Gastrocnemius medialis (tissue), 4 donors: Measurements from ENCODE around the gene BAHCC1. TPM values are rescaled to one million over a fixed set of nuclear protein-coding genes. Genes with fewer than 3 reads are reported as not detected.
"Not testable (repeated sequence)": the region's sequence is repeated elsewhere in the genome, so short reads cannot be mapped to it uniquely, and the experiment has no call there.

ENCODE experiments used
- ATAC-seq, 2 donors: fragments of 150-250 bp; one replicate each; pipeline ENCODE4 v1.9.1; 2016
- DNase-seq, 2 donors: peaks; one replicate each; pipeline ENCODE4 v3.0.0-alpha.2; 2019
- H3K27ac ChIP-seq, 4 donors: fragments of 200-600 bp; sonication (generic); 1 replicate in 1 of 4; 2 replicates in 3 of 4; pipeline ENCODE4 v1.5.1; 2016 to 2018; ENCODE audit warnings: mild to moderate bottlenecking in 2 of 4, moderate library complexity in 1 of 4
- H3K27me3 ChIP-seq, 3 donors: fragments of 200-600 bp; sonication (generic) in 2 of 3; 1 replicate in 1 of 3; 2 replicates in 2 of 3; pipeline versions ENCODE4 v1.5.1 to v1.6.0; 2016 to 2019; ENCODE audit warnings: mild to moderate bottlenecking in 1 of 3, moderate library complexity in 1 of 3
- H3K36me3 ChIP-seq, 2 donors: fragments of 200-600 bp; sonication (generic) in 1 of 2; one replicate each; pipeline ENCODE4 v1.5.1; 2017 to 2018
- H3K4me1 ChIP-seq, 2 donors: fragments of 200-600 bp; sonication (generic) in 1 of 2; one replicate each; pipeline ENCODE4 v1.5.1; 2016 to 2017; ENCODE audit warnings: mild to moderate bottlenecking in 2 of 2
- H3K4me3 ChIP-seq, 4 donors: fragments of 200-600 bp; sonication (generic) in 3 of 4; 1 replicate in 1 of 4; 2 replicates in 3 of 4; pipeline ENCODE4 v1.5.1; 2016 to 2019; ENCODE audit warnings: mild to moderate bottlenecking in 2 of 4
- H3K9me3 ChIP-seq, 3 donors: fragments of 200-600 bp; sonication (generic) in 2 of 3; 1 replicate in 1 of 3; 2 replicates in 2 of 3; pipeline ENCODE4 v1.5.1; 2016 to 2019
- POLR2A ChIP-seq, 2 donors: fragments of 450-650 bp; IDR thresholded peaks; one replicate each; pipeline ENCODE4 v1.6.1; 2017; ENCODE audit warnings: antibody characterized with exemption in 2 of 2, mild to moderate bottlenecking in 2 of 2, moderate library complexity in 2 of 2
- in situ Hi-C, 4 donors: fragments of 200-750 bp; cut with MboI; loops; one replicate each; pipeline versions ENCODE4 v1.15.0 to v1.8.0; 2017; ENCODE audit warnings: low sequenced_read_pairs in 4 of 4
- intact Hi-C: fragments of 100-400 bp; cut with DNase I; formaldehyde crosslinking; loops from one replicate; pipeline ENCODE4 v1.15.1; 2023; ENCODE audit warnings: low total_unique reads
- total RNA-seq, 4 donors: library from RNA; depleted of rRNA; stranded (reverse); fragments of >200 nt; gene quantifications; one replicate each; pipeline versions ENCODE4 v1.1.0 to v1.2.3, GENCODE V29; 2016
- TF ChIP-seq, protein P1 (sequence below), 5 experiments: fragments of 450-650 bp in 3 of 5; fragments of 200-600 bp in 2 of 5; sonication (generic) in 2 of 5; IDR thresholded peaks in 4 of 5; conservative IDR thresholded peaks in 1 of 5; 1 replicate in 4 of 5; 2 replicates in 1 of 5; pipeline ENCODE4 v1.5.1; 2016 to 2019; ENCODE audit warnings: antibody characterized with exemption in 5 of 5, mild to moderate bottlenecking in 3 of 5, moderate library complexity in 3 of 5

Gene BAHCC1
- total RNA-seq, 4 donors from 2014 or later: 2.5 to 8.4 (median 5.8) TPM

DNA sequence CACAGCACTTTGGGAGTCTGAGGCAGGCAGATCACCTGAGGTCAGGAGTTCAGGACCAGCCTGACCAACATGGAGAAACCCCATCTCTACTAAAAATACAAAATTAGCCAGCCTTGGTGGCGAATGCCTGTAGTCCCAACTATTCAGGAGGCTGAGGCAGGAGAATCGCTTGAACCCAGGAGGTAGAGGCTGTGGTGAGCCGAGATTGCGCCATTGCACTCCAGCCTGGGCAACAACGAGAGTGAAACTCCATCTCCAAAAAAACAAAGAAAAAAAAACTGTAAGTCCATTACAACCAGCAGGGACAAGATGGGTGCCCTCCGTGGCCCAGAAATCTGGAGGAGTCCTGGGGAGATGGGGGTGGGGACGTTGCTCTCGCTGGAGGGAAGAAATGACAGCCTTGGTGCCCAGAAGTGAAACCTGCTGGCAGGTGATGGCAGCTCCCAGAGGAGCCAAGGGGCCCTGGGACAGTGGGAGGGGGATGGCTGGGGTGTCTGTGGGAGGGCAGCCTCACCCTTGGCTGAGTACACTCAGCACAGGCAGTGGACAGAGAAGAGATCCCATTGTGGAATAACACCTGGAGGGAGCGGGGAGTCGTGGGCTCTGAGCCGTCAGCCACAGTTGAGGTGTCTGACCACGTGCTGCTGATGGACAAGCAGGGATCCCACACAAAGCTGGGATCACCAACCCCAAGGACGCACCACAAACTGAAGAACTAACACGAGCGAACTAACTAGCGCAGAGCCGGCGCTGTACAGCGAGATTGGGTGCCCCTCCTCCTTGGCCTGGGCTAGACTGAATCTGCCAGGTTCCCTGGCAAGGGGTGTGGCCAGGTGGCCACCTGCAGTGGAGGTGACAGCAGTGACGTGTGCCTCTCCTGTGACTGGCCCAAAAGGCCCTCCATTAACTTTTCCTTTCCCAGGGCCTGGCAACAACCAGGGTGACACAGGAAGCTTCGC, 46.9 kb upstream of the BAHCC1 start:
- DNase-seq (no peak), ATAC-seq (no peak)
- in situ Hi-C loops: no loop called here
- intact Hi-C loops: no loop called here
- Histone ChIP-seq H3K27me3 (no peaks in the 10 kb centered on the region), H3K36me3 (no peaks in the 10 kb centered on the region), H3K4me1 (peaks cover 6 to 7% of the 10 kb centered on the region in 2 donors), H3K9me3 (no peaks in the 10 kb centered on the region), H3K27ac (no peak overlapping the region), H3K4me3 (no peak overlapping the region)
- no peak for TF ChIP-seq POLR2A (IDR thresholded peaks at IDR 0.05)
- TF ChIP-seq, protein P1, sequence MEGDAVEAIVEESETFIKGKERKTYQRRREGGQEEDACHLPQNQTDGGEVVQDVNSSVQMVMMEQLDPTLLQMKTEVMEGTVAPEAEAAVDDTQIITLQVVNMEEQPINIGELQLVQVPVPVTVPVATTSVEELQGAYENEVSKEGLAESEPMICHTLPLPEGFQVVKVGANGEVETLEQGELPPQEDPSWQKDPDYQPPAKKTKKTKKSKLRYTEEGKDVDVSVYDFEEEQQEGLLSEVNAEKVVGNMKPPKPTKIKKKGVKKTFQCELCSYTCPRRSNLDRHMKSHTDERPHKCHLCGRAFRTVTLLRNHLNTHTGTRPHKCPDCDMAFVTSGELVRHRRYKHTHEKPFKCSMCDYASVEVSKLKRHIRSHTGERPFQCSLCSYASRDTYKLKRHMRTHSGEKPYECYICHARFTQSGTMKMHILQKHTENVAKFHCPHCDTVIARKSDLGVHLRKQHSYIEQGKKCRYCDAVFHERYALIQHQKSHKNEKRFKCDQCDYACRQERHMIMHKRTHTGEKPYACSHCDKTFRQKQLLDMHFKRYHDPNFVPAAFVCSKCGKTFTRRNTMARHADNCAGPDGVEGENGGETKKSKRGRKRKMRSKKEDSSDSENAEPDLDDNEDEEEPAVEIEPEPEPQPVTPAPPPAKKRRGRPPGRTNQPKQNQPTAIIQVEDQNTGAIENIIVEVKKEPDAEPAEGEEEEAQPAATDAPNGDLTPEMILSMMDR (IDR thresholded peaks at IDR 0.05 in 4 of 5, conservative IDR thresholded peaks at IDR 0.05 in 1 of 5): no peak

DNA sequence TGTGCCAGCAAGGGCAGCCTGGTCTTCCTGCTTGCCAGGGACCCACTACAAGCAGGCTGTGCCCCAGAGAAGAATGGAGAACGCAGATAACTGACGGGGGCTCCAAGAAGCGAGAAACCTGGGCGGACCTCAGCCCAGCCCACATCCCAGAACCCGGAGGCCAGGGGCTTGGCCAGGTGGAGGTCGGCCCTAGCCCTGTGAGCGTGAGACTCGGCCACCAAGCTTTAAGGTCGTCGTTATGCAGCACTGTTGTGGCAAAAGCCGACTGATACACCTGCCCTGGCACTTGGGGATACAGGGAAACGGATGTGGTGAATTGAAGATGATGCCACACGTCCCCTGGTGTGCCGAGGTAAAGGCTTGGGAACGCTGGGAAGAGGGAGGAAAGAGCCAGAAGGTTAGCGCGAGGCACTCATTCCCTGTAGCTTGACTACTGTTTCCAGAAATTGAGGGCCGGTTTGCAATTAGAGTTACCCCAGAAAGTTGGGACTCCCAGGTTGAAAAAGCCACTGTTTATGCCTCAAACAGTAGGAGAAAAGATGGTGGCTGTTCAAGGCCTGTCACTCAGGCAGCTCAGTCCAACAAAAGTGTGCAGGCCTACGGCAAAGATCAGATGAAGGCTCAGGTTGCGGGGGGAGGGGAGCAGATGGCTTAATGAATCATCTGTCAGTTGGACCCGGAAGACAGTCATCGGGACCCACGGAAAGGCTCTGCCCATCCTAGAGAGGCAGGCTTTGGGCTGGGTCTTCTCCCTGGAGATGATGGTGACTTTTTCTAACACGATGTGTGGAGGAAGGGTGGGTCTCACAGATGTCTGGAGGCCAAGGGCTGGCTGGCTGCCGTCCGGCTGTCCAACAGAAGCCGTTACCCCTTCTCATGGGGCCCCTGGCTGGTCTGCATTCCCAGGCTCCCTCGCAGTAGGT, 45.6 kb upstream of the BAHCC1 start:
- TF ChIP-seq POLR2A (IDR thresholded peaks at IDR 0.05): no peak
- TF ChIP-seq, protein P1 (IDR thresholded peaks at IDR 0.05 in 4 of 5, conservative IDR thresholded peaks at IDR 0.05 in 1 of 5): no peak
- ATAC-seq (no peak), DNase-seq (no peak)
- no peaks in the 10 kb centered on the region for H3K27me3 ChIP-seq
- peaks cover 6 to 7% of the 10 kb centered on the region in 2 donors for H3K4me1 ChIP-seq
- H3K9me3 ChIP-seq: no peaks in the 10 kb centered on the region
- in situ Hi-C loops: no loop called here
- peak overlapping the region in 2 of 4 donors; percentile 13 to 34 for H3K27ac ChIP-seq
- no peaks in the 10 kb centered on the region for H3K36me3 ChIP-seq
- intact Hi-C loops: no loop called here
- H3K4me3 ChIP-seq: no peak overlapping the region

GRCh38 chr17:81350320-81350890, 44.9 kb upstream of the BAHCC1 start:
- DNase-seq (no peak), ATAC-seq (no peak)
- Histone ChIP-seq H3K4me1 (peaks cover 6 to 7% of the 10 kb centered on the region in 2 donors), H3K4me3 (no peak overlapping the region), H3K36me3 (no peaks in the 10 kb centered on the region), H3K27ac (peak overlapping the region in 2 of 4 donors; percentile 13 to 34), H3K9me3 (no peaks in the 10 kb centered on the region), H3K27me3 (no peaks in the 10 kb centered on the region)
- intact Hi-C loops (no loop called here), in situ Hi-C loops (no loop called here)
- TF ChIP-seq POLR2A (IDR thresholded peaks at IDR 0.05): no peak
- TF ChIP-seq, protein P1 (IDR thresholded peaks at IDR 0.05 in 4 of 5, conservative IDR thresholded peaks at IDR 0.05 in 1 of 5): no peak

- H3K4me3 ChIP-seq, ATAC-seq, H3K36me3 ChIP-seq, H3K27ac ChIP-seq, H3K27me3 ChIP-seq, in situ Hi-C loops, DNase-seq, H3K9me3 ChIP-seq, H3K4me1 ChIP-seq, intact Hi-C loops: not testable (repeated sequence)
Measured at GRCh38 chr17:81351329-81352052, 43.8 kb upstream of the BAHCC1 start.

DNA sequence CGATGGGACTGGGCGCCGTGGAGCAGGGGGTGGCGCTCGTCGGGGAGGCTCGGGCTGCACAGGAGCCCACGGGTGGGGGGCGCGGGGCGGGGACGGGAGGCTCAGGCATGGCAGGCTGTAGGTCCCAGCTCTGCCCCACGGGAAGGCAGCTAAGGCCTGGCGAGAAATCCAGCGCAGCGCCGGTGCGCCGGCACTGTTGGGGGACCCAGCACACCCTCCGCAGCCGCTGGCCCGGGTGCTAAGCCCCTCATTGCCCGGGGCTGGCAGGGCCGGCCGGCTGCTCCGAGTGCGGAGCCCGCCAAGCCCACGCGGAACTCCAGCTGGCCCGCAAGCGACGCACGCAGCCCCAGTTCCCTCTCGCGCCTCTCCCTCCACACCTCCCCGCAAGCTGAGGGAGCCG, 43.2 kb upstream of the BAHCC1 start:
- intact Hi-C loops: not testable (repeated sequence)

More for the DNA sequence above, 43.2 kb upstream of the BAHCC1 start:
- H3K27me3 ChIP-seq, in situ Hi-C loops, H3K4me3 ChIP-seq, ATAC-seq, DNase-seq, H3K27ac ChIP-seq, H3K4me1 ChIP-seq, H3K36me3 ChIP-seq, H3K9me3 ChIP-seq: not testable (repeated sequence)
